Mesothelial cell of epicardium (in vitro differentiated cells): ENCODE data around the gene ABCA1. TPM values are rescaled to one million over a fixed set of nuclear protein-coding genes. Genes with fewer than 3 reads are reported as not detected.

Experiments used
- DNase-seq, 2 experiments: peaks; one replicate each; pipeline ENCODE4 v3.0.0; 2021; ENCODE audit warnings: low spot score in 2 of 2; ENCODE audit not compliant: unreplicated experiment in 2 of 2
- H3K27ac Mint-ChIP-seq: 2 replicates; pipeline ENCODE4 v1.8.0; 2021; ENCODE audit warnings: mixed read lengths
- H3K27me3 Mint-ChIP-seq: 2 replicates; pipeline ENCODE4 v1.8.0; 2021; ENCODE audit warnings: low read depth, mixed read lengths
- H3K36me3 Mint-ChIP-seq: 2 replicates; pipeline ENCODE4 v1.8.0; 2021; ENCODE audit warnings: mixed read lengths
- H3K4me1 Mint-ChIP-seq: 2 replicates; pipeline ENCODE4 v1.8.0; 2021; ENCODE audit warnings: mixed read lengths
- H3K4me3 Mint-ChIP-seq: 2 replicates; pipeline ENCODE4 v1.8.0; 2021; ENCODE audit warnings: mild to moderate bottlenecking, moderate library complexity, mixed read lengths
- H3K9me3 Mint-ChIP-seq: 2 replicates; pipeline ENCODE4 v1.8.0; 2021; ENCODE audit warnings: mixed read lengths
- CTCF ChIP-seq: fragments of 200-600 bp; sonication (generic); IDR thresholded peaks from one replicate; pipeline ENCODE4 v1.5.0; 2021; ENCODE audit warnings: antibody characterized with exemption; ENCODE audit not compliant: unreplicated experiment
- total RNA-seq: library from RNA; stranded (reverse); gene quantifications from 3 replicates; pipeline ENCODE4 v1.2.1, GENCODE V29; 2021

ABCA1 gene
- total RNA-seq, 1 donor from 2014 or later, result 39.9 TPM

- TF ChIP-seq CTCF, result no peak
- DNase-seq, result no peak
- Mint-ChIP-seq H3K27me3 (no peaks in the 10 kb centered on the region), H3K27ac (no peak overlapping the region), H3K4me3 (no peak overlapping the region), H3K9me3 (no peaks in the 10 kb centered on the region), H3K4me1 (peaks cover 9% of the 10 kb centered on the region), H3K36me3 (peaks cover 33% of the 10 kb centered on the region)
These were observed 92.8 kb downstream of the ABCA1 start for GRCh38 chr9:104835161-104835560.

- H3K27me3 Mint-ChIP-seq, result no peaks in the 10 kb centered on the region
- H3K36me3 Mint-ChIP-seq, result peaks cover 43% of the 10 kb centered on the region
- H3K9me3 Mint-ChIP-seq, result no peaks in the 10 kb centered on the region
- DNase-seq, result no peak
- H3K27ac Mint-ChIP-seq, result no peak overlapping the region
- no peak for TF ChIP-seq CTCF
- H3K4me3 Mint-ChIP-seq, result no peak overlapping the region
- H3K4me1 Mint-ChIP-seq, result peaks cover 9% of the 10 kb centered on the region
These were observed 94.3 kb downstream of the ABCA1 start for GRCh38 chr9:104833696-104834095.

GRCh38 chr9:104831681-104832080, 96.3 kb downstream of the ABCA1 start:
- Mint-ChIP-seq H3K4me3 (no peak overlapping the region), H3K36me3 (peaks cover 45% of the 10 kb centered on the region), H3K27me3 (no peaks in the 10 kb centered on the region), H3K9me3 (no peaks in the 10 kb centered on the region), H3K27ac (no peak overlapping the region), H3K4me1 (peaks cover 7% of the 10 kb centered on the region)
- no peak for TF ChIP-seq CTCF
- no peak for DNase-seq

GRCh38 chr9:104826911-104827310, 101.0 kb downstream of the ABCA1 start:
- no peak for TF ChIP-seq CTCF
- Mint-ChIP-seq H3K4me1 (no peaks in the 10 kb centered on the region), H3K27ac (no peak overlapping the region), H3K36me3 (peaks cover 57% of the 10 kb centered on the region), H3K9me3 (no peaks in the 10 kb centered on the region), H3K27me3 (no peaks in the 10 kb centered on the region), H3K4me3 (no peak overlapping the region)
- no peak for DNase-seq

GRCh38 chr9:104826079-104826775, 101.7 kb downstream of the ABCA1 start:
- no peak for TF ChIP-seq CTCF
- H3K9me3 Mint-ChIP-seq, result no peaks in the 10 kb centered on the region
- DNase-seq, result no peak
- H3K27ac Mint-ChIP-seq, result no peak overlapping the region
- peaks cover 51% of the 10 kb centered on the region for H3K36me3 Mint-ChIP-seq
- no peak overlapping the region for H3K4me3 Mint-ChIP-seq
- H3K4me1 Mint-ChIP-seq, result no peaks in the 10 kb centered on the region
- no peaks in the 10 kb centered on the region for H3K27me3 Mint-ChIP-seq
